Heart left ventricle (tissue), 16 donors: ENCODE results near the gene CUL3. TPM values are rescaled to one million over a fixed set of nuclear protein-coding genes. Genes with fewer than 3 reads are reported as not detected.

Experiments
- ATAC-seq, 4 donors: fragments of 200-7000 bp; cut with Tn5 transposase; one replicate each; pipeline ENCODE4 v1.9.1; 2020 to 2022; ENCODE audit warnings: moderate library complexity in 4 of 4, mild to moderate bottlenecking in 3 of 4, moderate number of reproducible peaks in 1 of 4
- DNase-seq, 5 donors: peaks; one replicate each; pipeline ENCODE4 v3.0.0-alpha.2; 2020
- H3K27ac ChIP-seq, 12 donors: fragments of 200-600 bp; sonication (generic) in 4 of 12; one replicate each; pipeline versions ENCODE4 v1.5.0 to v1.8.0; 2016 to 2022; ENCODE audit warnings: mild to moderate bottlenecking in 2 of 12
- H3K27me3 ChIP-seq, 9 donors: fragments of 200-600 bp; sonication (generic) in 2 of 9; one replicate each; pipeline versions ENCODE4 v1.5.1 to v1.8.0; 2016 to 2022; ENCODE audit warnings: mild to moderate bottlenecking in 3 of 9
- H3K36me3 ChIP-seq, 9 donors: fragments of 200-600 bp; sonication (generic) in 2 of 9; one replicate each; pipeline versions ENCODE4 v1.5.0 to v1.8.0; 2018 to 2022; ENCODE audit warnings: mild to moderate bottlenecking in 2 of 9
- H3K4me1 ChIP-seq, 12 donors: fragments of 200-600 bp; sonication (generic) in 4 of 12; one replicate each; pipeline versions ENCODE4 v1.5.0 to v1.8.0; 2016 to 2022; ENCODE audit warnings: mild to moderate bottlenecking in 3 of 12
- H3K4me3 ChIP-seq, 12 donors: fragments of 200-600 bp; sonication (generic) in 4 of 12; one replicate each; pipeline versions ENCODE4 v1.5.0 to v1.8.0; 2017 to 2022; ENCODE audit warnings: mild to moderate bottlenecking in 9 of 12, moderate library complexity in 4 of 12
- H3K9me3 ChIP-seq, 12 donors: fragments of 200-600 bp; sonication (generic) in 4 of 12; one replicate each; pipeline versions ENCODE4 v1.5.0 to v1.8.0; 2016 to 2022; ENCODE audit warnings: mild to moderate bottlenecking in 1 of 12
- CTCF ChIP-seq, 12 donors: fragments of 200-600 bp; sonication (generic) in 4 of 12; IDR thresholded peaks; one replicate each; pipeline versions ENCODE4 v1.5.0 to v1.8.0; 2018 to 2022; ENCODE audit warnings: antibody characterized with exemption in 12 of 12, mild to moderate bottlenecking in 5 of 12
- POLR2A ChIP-seq, 2 donors: fragments of 450-650 bp; IDR thresholded peaks; one replicate each; pipeline ENCODE4 v1.6.1; 2017; ENCODE audit warnings: antibody characterized with exemption in 2 of 2, mild to moderate bottlenecking in 2 of 2, moderate library complexity in 2 of 2
- WGBS, 4 donors: extraction: QIAGEN DNeasy Blood & Tissue Kit in 2 of 4; methylation state at CpG; one replicate each; pipeline versions ENCODE4 v1.1.5 to v1.1.7; 2013 to 2018; 5-methylcytosine and 5-hydroxymethylcytosine counted together
- intact Hi-C, 10 donors: fragments of 100-400 bp; cut with DNase I; formaldehyde crosslinking; loops; one replicate each; pipeline versions ENCODE4 v1.11.1 to v1.14.2; 2022
- polyA plus RNA-seq, 2 donors: library from polyadenylated mRNA; stranded (reverse); fragments of 200-250 nt; gene quantifications; one replicate each; pipeline ENCODE4 v1.2.3, GENCODE V29; 2013
- total RNA-seq, 9 donors: library from RNA; depleted of rRNA in 2 of 9; stranded (reverse); fragments of >200 nt in 2 of 9; fragmentation: NEBNext Ultra II Directional in 3 of 9; extraction: Animal tissue kit (Norgen Biotek cat#: 25700) in 3 of 9; gene quantifications; one replicate each; pipeline versions ENCODE4 v1.1.0 to v1.2.4, GENCODE V29; 2016 to 2023
- donor health status: ischemic (EF 13 %, LVEDD 7.1; RV severe dilation, severe dysfunction).
- donor health status: healthy with polysubstance abuse.
- donor health status: DM: no; HTN: yes; CAD: no.
- donor health status: DM: no; HTN: no; CAD: no.
- donor health status: ischemic (EF 25% LVEDD 6.9; RV normal size, moderate dysfunction).
- donor health status: ischemic (EF 25% LVEDD 5.7; RV mildly dilated, moderate dysfunction).
- donor health status: healthy.
- donor health status: DM: yes; HTN: yes; CAD: no.
- donor health status: ischemic (EF 35%, LVEDD 5.7; RV mildly dilated, moderate dysfunction).
- donor health status: nonischemic (EF 11% LVEDD 7.7; RV severe dilation, severe dysfunction).
- donor health status: DM: yes; HTN: yes; CAD: no.
- donor health status: PGD.
- donor health status: ischemic (EF 29% LVEDD 5.4; RV normal size, mild dysfunction).
- donor health status: nonischemic (EF 23%, LVEDD 6.1; RV moderate dilation, normal function).

Gene CUL3
- total and polyA plus RNA-seq, 11 donors, result 54.6 to 87.0 (median 72.4) TPM

GRCh38 chr2:224538561-224539138 is 46.5 kb downstream of the CUL3 start:
- 90 to 95% (median 93%) methylated on average over 4 of the region's 4 CpGs for WGBS, 4 donors
- peaks cover 0 to 37% (median 17%) of the 10 kb centered on the region in 9 donors for H3K36me3 ChIP-seq
- intact Hi-C loops, result loop anchor here in 1 of 10 donors (5.0 kb wide), 1 partner anchor 39 kb away; no protein-coding TSS in a partner anchor
- no peak for DNase-seq
- no peak overlapping the region for H3K4me3 ChIP-seq
- peaks cover 0 to 8% (median 0%) of the 10 kb centered on the region in 12 donors for H3K9me3 ChIP-seq
- peaks cover 0 to 16% (median 4%) of the 10 kb centered on the region in 12 donors for H3K4me1 ChIP-seq
- no peak for ATAC-seq
- TF ChIP-seq POLR2A (IDR thresholded peaks at IDR 0.05), result no peak
- H3K27ac ChIP-seq, result no peak overlapping the region
- no peaks in the 10 kb centered on the region for H3K27me3 ChIP-seq

- Histone ChIP-seq H3K4me1 (peaks cover 0 to 33% (median 12%) of the 10 kb centered on the region in 12 donors), H3K4me3 (no peak overlapping the region), H3K27ac (no peak overlapping the region), H3K36me3 (peaks cover 0 to 36% (median 17%) of the 10 kb centered on the region in 9 donors), H3K9me3 (no peaks in the 10 kb centered on the region), H3K27me3 (no peaks in the 10 kb centered on the region)
- WGBS, 4 donors, result 93 to 98% (median 97%) methylated on average over 3 of the region's 3 CpGs
- intact Hi-C loops, result no loop called here
- ATAC-seq (no peak), DNase-seq (no peak)
- TF ChIP-seq CTCF (IDR thresholded peaks at IDR 0.05) (no peak), POLR2A (IDR thresholded peaks at IDR 0.05) (no peak)
Measured at GRCh38 chr2:224532931-224533330, 52.2 kb downstream of the CUL3 start.

GRCh38 chr2:224532441-224532840 is 52.7 kb downstream of the CUL3 start:
- H3K4me3 ChIP-seq, result no peak overlapping the region
- H3K9me3 ChIP-seq, result no peaks in the 10 kb centered on the region
- ATAC-seq (no peak), DNase-seq (no peak)
- H3K4me1 ChIP-seq, result peaks cover 0 to 38% (median 17%) of the 10 kb centered on the region in 12 donors
- H3K36me3 ChIP-seq, result peaks cover 0 to 36% (median 17%) of the 10 kb centered on the region in 9 donors
- H3K27me3 ChIP-seq, result no peaks in the 10 kb centered on the region
- WGBS, 4 donors, result 93 to 100% (median 95%) methylated on average over 1 of the region's 1 CpG
- TF ChIP-seq POLR2A (IDR thresholded peaks at IDR 0.05), result no peak
- TF ChIP-seq CTCF (IDR thresholded peaks at IDR 0.05), result no peak
- intact Hi-C loops, result no loop called here
- no peak overlapping the region for H3K27ac ChIP-seq

- ATAC-seq (no peak), DNase-seq (no peak)
- H3K27me3 ChIP-seq, result no peaks in the 10 kb centered on the region
- peaks cover 0 to 62% (median 35%) of the 10 kb centered on the region in 12 donors for H3K4me1 ChIP-seq
- no peaks in the 10 kb centered on the region for H3K9me3 ChIP-seq
- no peak overlapping the region for H3K27ac ChIP-seq
- intact Hi-C loops, result loop anchor here in 1 of 10 donors (10.0 kb wide), 1 partner anchor 57 kb away; the partner anchor contains the start of gene CUL3
- peaks cover 0 to 16% (median 5%) of the 10 kb centered on the region in 9 donors for H3K36me3 ChIP-seq
- TF ChIP-seq POLR2A (IDR thresholded peaks at IDR 0.05), result no peak
- TF ChIP-seq CTCF (IDR thresholded peaks at IDR 0.05), result no peak
- 64 to 97% (median 88%) methylated on average over 3 of the region's 3 CpGs for WGBS, 4 donors
- no peak overlapping the region for H3K4me3 ChIP-seq
Measured at GRCh38 chr2:224528171-224528570, 57.0 kb downstream of the CUL3 start.
